HepG2 (cell line): ENCODE data around the gene DOHH. TPM values are rescaled to one million over a fixed set of nuclear protein-coding genes. Genes with fewer than 3 reads are reported as not detected.

Experiments
- ATAC-seq: fragments of 200-7000 bp; cut with Tn5 transposase; 3 replicates; pipeline ENCODE4 v1.9.1; 2020; ENCODE audit warnings: mild to moderate bottlenecking, moderate library complexity
- BruUV-seq: library from RNA; stranded (reverse); fragments of 400-500 nt; replicated peaks from 2 replicates; lab custom pipeline; 2021; lab: Mats Ljungman, UMichigan
- CTCF ChIA-PET: fragments of 300-600 bp; formaldehyde crosslinking; extraction: SDS; loops from one replicate; lab custom pipeline; 2021; ENCODE audit warnings: low total read pairs, inconsistent platforms, low intra/inter-chr PET ratio; lab: Yijun Ruan, JAX
- POLR2A ChIA-PET: fragments of 350-600 bp; sonication (Branson Sonifier 250); formaldehyde crosslinking; loops from one replicate; lab custom pipeline; 2020; ENCODE audit warnings: antibody characterized with exemption, inconsistent platforms; lab: Yijun Ruan, JAX
- DNase-seq: peaks from one replicate; pipeline ENCODE4 v3.0.0-alpha.2; 2015; ENCODE audit warnings: low spot score
- FAIRE-seq: peaks from 3 replicates; lab custom pipeline; 2011; peaks lifted over from hg19 to GRCh38; lab: Jason Lieb, UNC
- H2AFZ ChIP-seq: one replicate; pipeline ENCODE4 v1.6.1; 2011; ENCODE audit warnings: low read length, inconsistent platforms
- H3K27ac ChIP-seq: fragments of 300-600 bp; 3 replicates; pipeline ENCODE4 v1.8.0; 2011; ENCODE audit warnings: mixed run types, mild to moderate bottlenecking, mixed read lengths, low read length, inconsistent platforms; ENCODE audit not compliant: insufficient read depth; ENCODE audit errors: extremely low read length
- H3K27me3 ChIP-seq, 2 experiments: fragments of 200-600 bp in 1 of 2; 2 replicates in 1 of 2; 3 replicates in 1 of 2; pipeline versions ENCODE4 v1.6.0 to v1.8.0; 2011; ENCODE audit warnings: low read length in 2 of 2, mild to moderate bottlenecking in 2 of 2, moderate library complexity in 2 of 2, inconsistent platforms in 1 of 2; ENCODE audit not compliant: insufficient read depth in 2 of 2, control insufficient read depth in 1 of 2
- H3K36me3 ChIP-seq, 2 experiments: fragments of 200-600 bp in 1 of 2; replicated peaks in 1 of 2; 2 replicates in 1 of 2; 3 replicates in 1 of 2; pipeline versions ENCODE4 v1.5.1 to v1.8.0; 2011; ENCODE audit warnings: low read length in 2 of 2, inconsistent platforms in 1 of 2; ENCODE audit not compliant: insufficient read depth in 2 of 2, control insufficient read depth in 1 of 2
- H3K4me1 ChIP-seq: 2 replicates; pipeline ENCODE4 v1.5.1; 2012; ENCODE audit warnings: low read length, inconsistent platforms; ENCODE audit not compliant: insufficient read depth
- H3K4me2 ChIP-seq: 2 replicates; pipeline ENCODE4 v1.6.0; 2011; ENCODE audit warnings: low read depth, low read length, inconsistent platforms
- H3K4me3 ChIP-seq, 3 experiments: fragments of 200-600 bp in 1 of 3; sonication (generic), shearing (Covaris generic) in 1 of 3; replicated peaks in 1 of 3; 2 replicates each; pipeline ENCODE4 v1.5.1; 2011 to 2016; ENCODE audit warnings: low read length in 3 of 3, inconsistent platforms in 2 of 3, low read depth in 2 of 3, mild to moderate bottlenecking in 2 of 3, control low read depth in 1 of 3, mixed read lengths in 1 of 3; ENCODE audit not compliant: insufficient read depth in 1 of 3
- H3K79me2 ChIP-seq: one replicate; pipeline ENCODE4 v1.6.1; 2011; ENCODE audit warnings: low read length, inconsistent platforms; ENCODE audit not compliant: insufficient read depth
- H3K9ac ChIP-seq: 2 replicates; pipeline ENCODE4 v1.6.0; 2011; ENCODE audit warnings: mild to moderate bottlenecking, low read depth, low read length, inconsistent platforms; ENCODE audit not compliant: insufficient read depth
- H3K9me3 ChIP-seq: 2 replicates; pipeline ENCODE4 v1.5.1; 2012; ENCODE audit warnings: mild to moderate bottlenecking, low read length
- H4K20me1 ChIP-seq: 2 replicates; pipeline ENCODE4 v1.6.0; 2011; ENCODE audit warnings: inconsistent platforms, mild to moderate bottlenecking, low read length, moderate library complexity; ENCODE audit not compliant: insufficient read depth
- FOSL2 ChIP-seq: sonication (generic); formaldehyde crosslinking; IDR thresholded peaks from 2 replicates; pipeline ENCODE4 v1.4.0; 2020; ENCODE audit warnings: missing genetic modification reagents
- TFE3 ChIP-seq: IDR thresholded peaks from 2 replicates; pipeline ENCODE4 v1.6.1; 2016
- ZBTB40 ChIP-seq, 2 experiments: fragments of 450-650 bp in 1 of 2; sonication (generic) in 1 of 2; formaldehyde crosslinking in 1 of 2; IDR thresholded peaks; 2 replicates each; pipeline versions ENCODE4 v1.6.1 to v1.8.0; 2016 to 2022; ENCODE audit warnings: antibody characterized with exemption in 1 of 2, mild to moderate bottlenecking in 1 of 2, missing genetic modification reagents in 1 of 2
- ZKSCAN5 ChIP-seq: sonication (generic); formaldehyde crosslinking; IDR thresholded peaks from 2 replicates; pipeline ENCODE4 v1.5.1; 2020; ENCODE audit warnings: mild to moderate bottlenecking, missing genetic modification reagents
- ZNF12 ChIP-seq: sonication (generic); formaldehyde crosslinking; IDR thresholded peaks from 2 replicates; pipeline ENCODE4 v1.5.0; 2020; ENCODE audit warnings: missing genetic modification reagents
- ZNF609 ChIP-seq: sonication (generic); formaldehyde crosslinking; IDR thresholded peaks from 2 replicates; pipeline ENCODE4 v1.4.0; 2020; ENCODE audit warnings: mild to moderate bottlenecking, missing genetic modification reagents, borderline replicate concordance
- ZNF766 ChIP-seq: sonication (generic); formaldehyde crosslinking; IDR thresholded peaks from 2 replicates; pipeline ENCODE4 v1.5.0; 2020; ENCODE audit warnings: missing genetic modification reagents, borderline replicate concordance
- WGBS: methylation state at CpG from one replicate; pipeline ENCODE4 v1.1.6; 2017; ENCODE audit warnings: low lambda C conversion rate; 5-methylcytosine and 5-hydroxymethylcytosine counted together
- in situ Hi-C: cut with HindIII; loops from 2 replicates; pipeline ENCODE4 v1.10.0; 2017; ENCODE audit warnings: low pct_unique_long_range_greater_than_20kb; ENCODE audit not compliant: extremely low pct_ligation_motif_present
- intact Hi-C: fragments of 100-400 bp; cut with micrococcal nuclease; formaldehyde crosslinking; loops from one replicate; pipeline ENCODE4 v1.10.0; 2022; ENCODE audit not compliant: unreplicated experiment
- polyA plus RNA-seq, 8 experiments: library from polyadenylated mRNA; depleted of rRNA in 3 of 8; stranded (reverse) in 7 of 8; unstranded in 1 of 8; fragments of >200 nt; fragmentation: Illumina TruSeq in 4 of 8; extraction: Trizol in 4 of 8; gene quantifications; 2 replicates each; pipeline versions ENCODE4 v1.2.1 to v1.2.3, GENCODE V29; 2011 to 2016; ENCODE audit warnings: low read depth in 4 of 8, missing spikeins in 1 of 8, mixed read lengths in 1 of 8; ENCODE audit not compliant: insufficient read depth in 1 of 8
- total RNA-seq, 5 experiments: library from RNA; depleted of rRNA; stranded (reverse); fragments of >200 nt; fragmentation: Illumina TruSeq; extraction: Trizol; gene quantifications; 2 replicates each; pipeline ENCODE4 v1.2.3, GENCODE V29; 2016; ENCODE audit warnings: low read depth in 1 of 5

The DOHH gene
- total and polyA plus RNA-seq, 2 of the 13 experiments (the other 11 are each of a cell fraction or from before 2014, with no cell fraction given): 3.5 to 13.7 TPM

GRCh38 chr19:3450796-3451411 is 49.6 kb downstream of the DOHH start:
- intact Hi-C loops (no loop called here), in situ Hi-C loops (no loop called here)
- Histone ChIP-seq H3K4me3 (no peak overlapping the region), H4K20me1 (0 out of 2 replicates have a peak, but pooled peaks cover 2% of the 10 kb centered on the region), H3K79me2 (no peaks in the 10 kb centered on the region), H3K27ac (peak overlapping the region; percentile 21), H3K4me1 (peaks cover 16% of the 10 kb centered on the region), H3K27me3 (no peaks in the 10 kb centered on the region), H3K4me2 (no peak overlapping the region), H3K9ac (no peak overlapping the region), H3K36me3 (peaks cover 6 to 24% of the 10 kb centered on the region in 2 experiments; a peak in 4 of 5 replicates), H3K9me3 (no peaks in the 10 kb centered on the region), H2AFZ (no peak overlapping the region)
- ChIA-PET CTCF (no interaction called here), POLR2A (no interaction called here)
- WGBS: 78% methylated on average over 12 of the region's 12 CpGs
- no TSS peak for BruUV-seq
- DNase-seq (peak; percentile 39), ATAC-seq (peak; percentile 35), FAIRE-seq (no peak)
- TF ChIP-seq FOSL2 (CRISPR knock-in tag) (peak; percentile 41; the same call in 1 of the 2 replicates), ZBTB40 (IDR thresholded peaks at IDR 0.05) (peak; percentile 93), ZBTB40 (CRISPR knock-in tag; IDR thresholded peaks at IDR 0.05) (peak; percentile 99), ZKSCAN5 (CRISPR knock-in tag) (no peak), ZNF766 (CRISPR knock-in tag) (no peak), TFE3 (0 out of 2 replicates have a peak, but pooled peaks have one; percentile 5), ZNF609 (CRISPR knock-in tag) (no peak), ZNF12 (CRISPR knock-in tag) (0 out of 2 replicates have a peak, but pooled peaks have one; percentile 58)
